ENCODE results near the gene RBFA.
A peak's percentile ranks its signal among the peaks of the same experiment; 100 is the strongest.
"Not testable (repeated sequence)": the region's sequence is repeated elsewhere in the genome, so short reads cannot be mapped to it uniquely, and the experiment has no call there.

RBFA gene, protein sequence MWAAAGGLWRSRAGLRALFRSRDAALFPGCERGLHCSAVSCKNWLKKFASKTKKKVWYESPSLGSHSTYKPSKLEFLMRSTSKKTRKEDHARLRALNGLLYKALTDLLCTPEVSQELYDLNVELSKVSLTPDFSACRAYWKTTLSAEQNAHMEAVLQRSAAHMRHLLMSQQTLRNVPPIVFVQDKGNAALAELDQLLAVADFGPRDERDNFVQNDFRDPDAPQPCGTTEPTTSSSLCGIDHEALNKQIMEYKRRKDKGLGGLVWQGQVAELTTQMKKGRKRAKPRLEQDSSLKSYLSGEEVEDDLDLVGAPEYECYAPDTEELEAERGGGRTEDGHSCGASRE

DNA sequence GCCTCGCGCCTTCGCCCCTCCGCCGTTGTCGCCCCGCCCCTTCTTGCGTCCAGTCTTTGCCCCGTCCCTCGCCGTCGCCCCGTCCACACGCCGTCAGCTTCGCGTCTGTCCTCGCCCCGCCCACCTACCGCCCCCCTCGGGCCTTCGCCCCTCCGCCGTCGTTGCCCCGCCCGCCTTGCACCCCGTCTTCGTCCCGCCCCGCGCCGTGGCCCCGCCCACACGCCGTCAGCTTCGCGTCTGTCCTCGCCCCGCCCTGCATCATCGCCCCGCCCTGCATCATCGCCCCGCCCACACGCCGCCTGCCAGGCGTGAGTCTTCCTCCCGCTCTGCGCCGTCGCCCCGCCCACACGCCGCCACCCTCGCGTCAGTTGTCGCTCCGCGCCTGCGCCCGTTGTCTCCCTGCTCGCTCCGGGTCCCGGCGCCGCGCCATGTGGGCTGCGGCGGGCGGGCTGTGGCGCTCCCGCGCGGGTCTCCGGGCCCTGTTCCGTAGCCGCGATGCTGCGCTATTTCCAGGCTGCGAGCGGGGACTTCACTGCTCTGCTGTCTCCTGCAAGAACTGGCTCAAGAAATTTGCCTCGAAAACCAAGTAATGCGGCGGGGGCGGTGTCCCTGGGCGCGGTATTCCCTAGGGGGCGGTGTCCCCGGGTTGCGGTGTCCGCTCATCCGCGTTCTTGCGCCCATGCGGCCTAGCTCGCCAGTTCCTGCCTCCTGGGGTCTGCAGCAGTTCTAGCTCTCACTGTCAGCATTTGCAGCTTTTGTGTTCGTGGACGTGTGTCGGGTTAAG, at the start of gene RBFA:
RBFA (plus strand) TSS at position 367 of the 784 bp plus-strand sequence; CDS start at position 429, 62 bp downstream.
- peak; percentile 100 for DNase-seq (ENCODE audit: low read depth)

DNA sequence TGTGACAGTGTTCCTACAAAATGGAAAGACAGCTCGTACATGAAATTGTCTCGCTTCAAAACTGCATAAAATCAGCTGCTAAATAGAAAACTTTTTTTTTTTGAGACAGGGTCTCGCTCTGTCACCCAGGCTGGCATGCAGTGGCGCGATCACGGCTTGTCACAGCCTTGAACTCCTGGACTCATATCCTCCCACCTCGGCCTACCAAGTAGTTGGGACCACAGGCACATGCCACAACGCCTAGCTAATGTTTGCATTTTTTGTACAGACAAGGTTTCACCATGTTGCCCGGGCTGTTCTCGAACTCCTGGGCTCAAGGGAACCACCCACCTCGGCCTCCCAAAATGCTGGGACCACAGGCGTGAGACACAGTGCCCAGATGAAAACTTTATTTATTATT, 49.1 kb upstream of the RBFA start:
- no peak for DNase-seq (ENCODE audit: low read depth)

DNA sequence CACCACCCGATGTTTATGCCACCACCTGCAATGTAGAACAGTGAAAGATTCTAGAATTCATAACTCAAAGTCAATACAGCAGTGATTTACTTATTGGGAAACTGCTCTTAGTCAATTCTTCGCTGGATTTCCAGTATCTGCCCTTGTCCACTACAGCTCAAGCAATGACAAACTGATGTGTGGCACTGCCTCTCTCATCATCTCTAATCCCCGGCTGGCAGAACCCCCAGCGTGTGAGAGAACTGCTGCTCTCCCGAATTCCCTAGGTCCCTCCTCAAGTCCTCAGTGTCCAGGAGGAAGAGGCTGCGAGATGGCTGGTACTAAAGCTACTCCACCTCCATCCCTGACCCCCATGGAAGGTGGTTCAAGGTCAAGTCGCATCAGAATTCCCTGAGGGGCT, 47.5 kb upstream of the RBFA start:
- DNase-seq (ENCODE audit: low read depth) = no peak

DNA sequence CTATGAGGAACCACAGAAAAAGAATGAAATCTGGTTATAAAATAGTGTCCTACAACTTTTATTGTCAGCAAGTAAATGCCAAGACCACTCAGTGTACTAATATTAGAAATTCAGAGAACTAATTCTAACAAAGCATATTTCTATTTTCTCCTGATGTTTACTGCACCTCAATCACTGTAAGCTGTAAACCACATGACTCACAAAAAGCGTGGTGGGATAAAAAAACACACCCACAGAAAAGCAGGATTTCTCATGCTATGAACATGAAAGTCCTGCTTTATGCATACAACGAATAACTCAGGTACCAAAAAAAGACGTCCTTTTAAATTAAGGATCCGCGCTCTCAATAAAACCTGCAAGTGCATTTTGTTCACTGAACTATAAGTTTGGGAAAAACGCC, 46.7 kb upstream of the RBFA start:
- no peak for DNase-seq (ENCODE audit: low read depth)

DNA sequence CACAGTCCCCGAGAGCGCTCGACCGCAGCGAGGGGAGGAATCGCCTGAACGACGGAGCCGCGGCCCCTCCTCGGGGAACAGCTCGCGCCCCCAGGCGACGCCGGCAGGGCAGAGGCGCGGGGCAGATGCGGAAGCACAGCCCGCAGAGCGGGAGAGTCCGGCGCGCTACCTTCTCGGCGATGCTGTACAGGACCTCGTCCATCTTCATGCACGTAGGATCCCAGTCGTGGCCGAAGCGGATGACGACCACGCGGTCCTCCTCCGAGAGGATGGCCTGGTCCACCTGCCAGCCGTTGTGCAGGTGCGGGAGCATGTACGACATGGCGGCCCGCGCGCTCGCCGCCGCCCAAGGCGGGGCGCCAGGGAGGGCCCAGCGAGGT, 46.2 kb upstream of the RBFA start:
- peak; percentile 36 for DNase-seq (ENCODE audit: low read depth)

DNA sequence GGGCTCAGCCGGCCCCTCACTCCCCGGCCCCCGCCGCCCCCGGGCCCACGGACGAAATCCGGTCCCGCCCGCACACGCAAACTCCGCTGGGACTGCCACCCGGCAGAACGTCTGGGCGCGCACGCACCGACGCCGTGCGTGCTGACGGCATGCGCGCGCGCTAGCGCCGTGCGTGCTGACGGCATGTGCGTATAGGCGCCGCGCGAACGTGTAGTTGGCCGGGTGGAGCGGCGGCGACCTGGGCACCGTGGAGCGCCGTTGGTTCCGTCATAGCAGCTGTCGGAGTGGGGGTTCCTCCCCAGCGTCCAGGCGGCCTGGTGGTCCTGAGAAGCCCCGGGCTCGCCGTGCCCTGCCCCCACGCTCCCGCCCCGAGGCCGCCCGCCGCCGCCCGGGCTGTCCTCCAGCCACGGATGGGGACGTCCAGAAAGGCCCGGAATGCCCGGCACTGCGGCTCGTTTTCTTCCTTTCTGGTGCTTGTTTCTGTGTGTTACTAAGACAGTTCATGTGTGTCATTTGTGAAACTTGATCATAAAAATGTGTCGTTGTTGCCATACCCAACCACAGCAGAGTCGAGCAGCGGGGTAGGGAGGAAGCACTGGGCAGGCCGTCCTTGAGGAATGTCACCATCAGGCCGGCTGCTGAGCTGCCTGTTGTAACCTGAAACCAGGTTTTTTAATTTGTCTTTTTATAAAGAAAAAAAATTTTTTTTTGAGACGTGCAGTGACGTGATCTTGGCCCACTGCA, 45.6 kb upstream of the RBFA start, which contains the start of gene TXNL4A:
TXNL4A (minus strand) TSS at position 113 of the 744 bp plus-strand sequence. CDS start 171 bp downstream, outside the sequence.
- DNase-seq (ENCODE audit: low read depth) = peak; percentile 72

DNA sequence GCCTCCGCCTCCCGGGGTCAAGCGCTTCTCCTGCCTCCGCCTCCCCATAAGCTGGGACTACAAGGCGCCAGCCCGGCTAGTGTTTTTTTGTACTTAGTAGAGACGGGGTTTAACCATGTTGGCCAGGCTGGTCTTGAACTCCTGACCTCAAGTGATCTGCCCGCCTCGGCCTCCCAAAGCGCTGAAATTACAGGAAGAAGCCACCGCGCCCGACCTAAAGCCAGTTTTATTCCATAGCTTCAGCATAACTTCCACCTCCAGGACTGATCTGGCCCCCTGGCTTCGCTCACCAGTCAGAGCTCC, 45.1 kb upstream of the RBFA start:
- no peak for DNase-seq (ENCODE audit: low read depth)

DNA sequence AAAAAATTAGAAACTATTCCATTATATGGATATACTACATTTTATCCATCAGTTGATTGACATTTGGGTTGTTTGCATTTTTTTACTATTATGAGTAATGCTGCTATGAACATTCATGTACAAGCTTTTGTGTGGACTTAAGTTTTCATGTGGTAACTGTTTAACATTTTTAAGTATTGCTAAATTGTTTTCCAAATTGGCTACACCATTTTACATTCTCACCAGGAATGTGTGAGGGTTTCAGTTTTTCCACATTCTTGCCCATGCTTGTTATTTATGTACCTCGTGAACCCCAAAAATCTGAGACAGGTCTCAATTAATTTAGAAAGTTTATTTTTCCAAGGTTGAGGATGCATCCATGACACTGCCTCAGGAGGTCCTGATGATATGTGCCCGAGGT, 42.7 kb upstream of the RBFA start:
- no peak for DNase-seq (ENCODE audit: low read depth)

DNA sequence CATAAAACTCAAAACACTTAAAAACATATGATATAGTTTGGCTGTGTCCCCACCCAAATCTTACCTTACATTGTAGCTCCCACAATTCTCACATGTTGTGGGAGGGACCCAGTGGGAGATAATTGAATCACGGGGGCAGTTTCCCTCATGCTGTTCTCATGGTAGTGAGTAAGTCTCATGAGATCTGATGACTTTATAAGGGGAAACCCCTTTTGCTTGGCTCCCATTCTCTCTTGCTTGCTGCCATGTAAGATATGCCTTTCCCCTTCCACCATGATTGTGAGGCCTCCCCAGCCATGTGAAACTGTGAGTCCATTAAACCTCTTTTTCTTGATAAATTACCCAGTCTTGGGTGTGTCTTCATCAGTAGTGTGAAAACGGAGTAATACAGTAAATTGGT, 34.5 kb upstream of the RBFA start:
- not testable (repeated sequence) for DNase-seq (ENCODE audit: low read depth)

DNA sequence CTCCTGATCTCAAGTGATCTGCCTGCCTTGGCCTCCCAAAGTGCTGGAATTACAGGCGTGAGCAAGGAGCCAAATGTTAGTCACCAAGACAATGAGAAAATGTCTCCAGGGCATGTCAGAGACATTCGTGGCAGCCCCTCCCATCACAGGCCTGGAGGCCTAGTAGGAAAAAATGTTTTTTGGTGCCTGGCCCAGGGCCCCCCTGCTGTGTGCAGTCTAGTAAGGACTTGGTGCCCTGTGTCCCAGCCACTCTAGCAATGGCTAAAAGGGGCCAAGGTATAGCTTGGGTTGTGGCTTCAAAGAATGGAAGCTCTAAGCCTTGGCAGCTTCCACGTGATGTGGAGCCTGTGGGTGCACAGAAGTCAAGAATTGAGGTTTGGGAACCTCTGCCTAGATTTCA, 33.4 kb upstream of the RBFA start:
- no peak for DNase-seq (ENCODE audit: low read depth)

DNA sequence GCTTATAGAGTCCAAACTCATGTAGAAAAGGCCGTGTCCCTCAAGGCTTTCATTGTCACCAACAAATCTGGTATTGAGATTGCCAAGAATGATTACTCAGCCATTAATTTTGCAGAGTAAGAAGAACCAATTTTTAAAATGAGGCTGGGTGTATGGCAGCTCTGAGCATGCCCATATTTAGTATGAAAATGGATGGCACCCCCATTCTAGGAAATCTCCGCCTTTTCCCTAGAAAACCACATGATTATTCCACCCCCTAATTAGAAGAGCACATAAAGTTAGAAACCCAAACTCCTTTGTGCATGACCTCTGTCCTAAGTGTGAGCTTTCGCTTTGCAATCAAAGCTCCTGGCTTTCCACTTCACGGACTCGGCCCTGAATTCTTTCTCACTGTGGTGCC, 31.8 kb upstream of the RBFA start:
- no peak for DNase-seq (ENCODE audit: low read depth)

DNA sequence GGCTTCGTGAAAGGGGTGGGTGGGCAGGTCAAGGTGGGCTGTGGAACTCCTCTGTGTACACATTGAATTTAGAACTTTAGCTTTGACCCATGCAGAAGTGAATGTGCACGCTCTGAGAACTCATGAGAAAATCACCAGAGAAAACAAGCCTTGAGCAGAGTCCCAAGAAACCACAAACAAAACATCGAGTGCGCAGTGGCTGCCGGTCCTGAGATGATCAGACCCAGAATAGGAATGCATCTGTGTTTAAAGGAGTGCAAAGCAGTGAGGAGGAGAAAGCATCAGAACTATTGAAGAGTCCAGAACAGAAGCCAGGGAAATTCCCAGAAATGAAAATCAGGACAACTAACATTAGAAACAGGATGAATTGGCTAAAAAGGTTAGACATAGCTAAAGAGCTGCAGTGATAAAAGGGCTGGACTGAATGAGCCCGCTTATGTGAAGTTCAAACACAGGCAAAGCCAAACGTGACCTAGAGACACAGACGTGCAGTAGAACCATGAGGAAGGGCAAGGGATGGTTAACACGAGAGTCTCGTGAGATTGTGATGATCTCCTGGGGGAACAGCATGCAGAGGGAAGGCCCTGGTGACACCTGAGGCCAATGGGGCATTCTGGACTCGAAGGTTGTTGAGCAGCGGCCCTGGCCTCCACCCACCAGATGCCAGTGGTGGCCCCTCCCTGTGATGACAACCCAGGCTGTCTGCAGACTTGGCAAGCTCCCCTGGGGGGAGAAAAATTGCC, 29.5 kb upstream of the RBFA start:
- no peak for DNase-seq (ENCODE audit: low read depth)

DNA sequence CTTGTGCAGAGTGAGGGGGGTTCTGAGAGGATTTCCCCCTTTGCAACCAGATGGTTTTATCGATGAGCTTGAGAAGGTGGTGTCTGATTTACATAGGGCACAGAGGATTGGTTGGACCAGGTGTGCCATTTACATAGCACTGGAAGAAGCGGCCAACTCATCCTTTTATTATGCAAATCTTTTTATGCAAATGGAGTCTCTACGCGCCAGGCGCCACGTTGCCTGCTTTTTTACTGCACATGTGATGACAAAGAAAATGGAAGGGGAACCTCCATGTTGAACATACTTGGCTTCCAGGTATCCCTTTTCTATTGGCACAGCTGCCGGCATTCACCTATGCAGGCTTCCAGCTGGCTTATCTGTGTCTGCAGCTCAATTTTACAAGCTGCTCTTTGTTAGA, 27.5 kb upstream of the RBFA start:
- DNase-seq (ENCODE audit: low read depth) = no peak

DNA sequence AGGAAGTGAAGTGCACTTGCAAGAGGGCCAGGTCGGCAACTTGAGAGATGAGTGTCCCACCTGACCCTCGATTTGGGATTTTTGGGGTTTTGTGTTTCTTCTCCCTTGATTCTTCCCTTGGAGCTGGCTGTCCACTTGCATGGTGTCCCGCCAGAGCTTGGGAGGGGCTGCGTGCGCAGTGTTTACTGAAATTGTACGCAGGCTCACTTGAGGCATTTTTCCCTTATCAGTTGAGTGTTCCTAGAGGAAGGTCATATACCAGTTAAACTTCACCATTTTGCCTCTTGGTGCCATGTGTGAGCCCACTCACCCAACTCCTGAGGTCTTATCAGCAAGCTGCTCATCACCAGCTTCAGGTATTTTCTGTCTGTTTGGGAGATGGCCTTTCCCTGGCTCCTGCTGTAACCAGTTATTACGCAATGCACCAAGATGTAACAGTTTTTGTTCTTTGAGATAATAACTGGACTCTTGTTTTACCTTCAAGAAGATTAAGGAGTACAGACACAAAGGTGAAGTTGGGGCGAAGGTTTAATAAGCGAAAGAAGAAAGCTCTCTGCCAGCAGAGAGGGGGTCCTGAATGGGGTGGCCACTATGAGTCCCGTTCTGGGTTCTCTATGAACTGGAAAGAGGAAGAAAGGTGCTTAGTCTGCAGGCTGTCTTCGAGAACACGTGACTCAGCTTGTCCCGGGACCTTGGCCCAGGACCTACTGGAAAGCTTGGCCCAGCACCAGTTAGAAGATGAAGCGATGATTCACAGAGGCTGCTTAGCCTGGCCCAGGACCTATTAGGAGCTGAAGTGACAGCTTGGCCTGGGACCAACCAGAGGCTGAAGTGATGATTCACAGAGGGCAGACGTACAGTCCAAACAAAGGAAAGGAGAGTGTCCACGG, 24.3 kb upstream of the RBFA start:
- no peak for DNase-seq (ENCODE audit: low read depth)

DNA sequence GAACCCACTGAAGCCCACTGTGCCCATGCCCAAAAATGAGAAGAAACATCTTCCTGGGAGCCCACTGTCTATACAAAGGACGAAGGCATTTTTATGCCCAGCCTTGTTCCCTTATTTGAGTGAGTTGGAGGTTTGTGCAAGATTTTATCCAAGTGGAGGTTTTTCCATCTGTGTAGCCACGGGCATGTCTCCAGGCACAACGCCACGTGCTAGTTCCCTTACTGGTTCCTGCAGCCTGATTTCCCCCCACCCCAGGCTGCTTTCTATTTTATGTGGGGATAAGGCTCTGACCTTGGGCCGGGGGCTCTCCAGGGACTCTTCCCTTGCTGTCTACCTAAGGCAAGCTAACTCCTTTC, 23.7 kb upstream of the RBFA start:
- no peak for DNase-seq (ENCODE audit: low read depth)

DNA sequence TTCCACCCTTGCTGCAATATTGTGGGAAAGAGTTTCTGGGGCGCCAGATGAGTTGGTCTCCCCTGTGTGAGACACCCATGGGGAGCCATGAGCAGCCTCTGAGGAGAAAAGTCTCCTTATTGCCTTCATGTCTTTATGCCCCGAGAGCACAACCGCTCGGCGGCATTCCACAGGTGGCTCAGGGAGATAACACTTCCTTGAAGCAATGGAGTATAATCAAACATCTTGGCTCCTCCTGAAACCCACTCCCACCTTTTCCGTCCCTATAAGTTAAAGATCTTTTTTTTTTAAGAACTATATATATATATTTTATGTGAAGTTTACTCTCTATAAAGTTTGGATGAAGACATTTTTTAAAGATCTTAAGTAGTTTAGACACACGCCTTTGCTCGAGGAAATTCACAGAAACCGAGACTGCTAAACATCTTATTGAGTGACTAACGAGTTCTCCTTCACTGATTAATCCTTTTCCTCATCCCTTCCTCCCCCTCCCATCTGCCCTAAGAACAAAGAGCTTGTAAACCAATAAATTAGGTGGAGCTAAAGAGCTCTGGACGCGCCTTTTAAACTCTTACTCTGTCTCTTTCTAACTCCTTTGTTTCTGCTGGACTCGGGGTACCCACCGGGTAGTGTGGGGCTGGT, 22.6 kb upstream of the RBFA start:
- DNase-seq (ENCODE audit: low read depth) = not testable (repeated sequence)

DNA sequence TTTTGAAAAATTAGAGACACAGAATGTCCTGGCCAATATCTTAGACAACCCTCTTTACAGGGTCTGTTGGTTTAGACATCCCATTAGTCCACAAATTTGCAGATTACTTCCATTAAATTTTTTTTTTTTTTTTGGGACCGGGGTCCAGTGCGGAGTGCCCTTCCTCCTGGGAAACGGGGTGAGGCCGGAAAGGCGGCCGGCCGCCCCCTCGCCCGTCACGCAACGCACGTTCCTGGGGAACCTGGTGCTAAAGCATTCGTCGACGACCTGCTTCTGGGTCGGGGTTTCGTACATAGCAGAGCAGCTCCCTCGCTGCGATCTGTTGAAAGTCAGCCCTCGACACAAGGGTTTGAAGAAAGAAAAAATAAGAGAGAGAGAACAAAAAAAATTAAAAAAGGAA, 21.5 kb upstream of the RBFA start:
- no peak for DNase-seq (ENCODE audit: low read depth)

DNA sequence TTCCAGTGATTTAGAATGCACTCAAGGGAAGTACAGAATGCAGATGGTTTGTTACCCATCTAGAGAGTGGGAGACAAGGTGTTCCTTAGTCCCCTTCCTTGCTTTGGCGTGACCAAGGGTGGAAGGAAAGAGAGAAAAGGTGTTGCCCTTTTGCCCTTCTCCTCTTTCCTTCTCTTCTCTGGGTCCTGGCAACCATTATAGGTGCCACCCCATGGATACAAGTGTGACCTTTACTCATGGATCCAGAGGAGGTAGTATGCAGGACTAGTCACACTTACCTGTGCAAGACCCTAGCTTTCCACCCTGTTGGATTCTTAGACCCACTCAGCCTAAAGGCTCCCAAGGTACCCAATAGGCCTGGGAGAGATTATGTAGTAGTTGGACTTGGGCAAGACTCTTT, 11.6 kb upstream of the RBFA start:
- no peak for DNase-seq (ENCODE audit: low read depth)

DNA sequence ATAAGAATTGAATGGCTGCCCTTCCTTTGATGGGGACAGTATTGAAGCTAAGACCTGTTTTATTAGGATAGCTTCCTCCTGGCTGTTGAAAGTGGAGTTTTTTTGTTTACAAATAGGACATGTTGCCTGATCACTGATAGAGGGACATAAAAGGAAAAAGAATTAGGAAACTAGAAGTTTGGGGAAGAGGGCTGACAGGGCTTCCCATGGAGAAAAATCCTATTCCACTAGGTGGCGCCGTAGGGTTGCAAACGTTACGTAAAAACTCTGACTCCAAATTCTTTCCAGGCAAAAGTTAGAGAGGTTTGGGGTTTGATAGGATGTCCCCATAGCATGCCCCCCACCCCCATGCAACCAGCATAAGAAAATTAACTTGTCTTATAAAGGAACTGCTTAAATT, 11.1 kb upstream of the RBFA start:
- no peak for DNase-seq (ENCODE audit: low read depth)

DNA sequence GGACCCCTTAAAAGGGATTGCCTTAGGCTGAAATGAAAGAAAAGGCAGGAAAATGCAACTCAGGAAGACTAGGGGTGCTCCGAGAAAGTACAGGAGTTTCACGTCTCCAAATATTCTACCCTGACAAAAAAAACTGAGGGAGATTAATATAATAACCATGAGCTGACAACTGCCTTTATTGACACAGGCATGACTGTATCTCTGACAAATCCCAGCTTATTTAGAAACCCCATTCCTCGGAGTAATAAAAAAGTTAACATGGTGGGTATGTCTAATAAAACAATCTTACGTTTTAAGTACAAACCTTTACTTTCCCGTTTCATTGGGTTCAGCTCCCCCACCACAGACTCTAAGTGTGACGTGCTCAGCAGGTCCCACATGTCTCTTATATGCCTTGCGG, 7.9 kb upstream of the RBFA start:
- DNase-seq (ENCODE audit: low read depth) = no peak

DNA sequence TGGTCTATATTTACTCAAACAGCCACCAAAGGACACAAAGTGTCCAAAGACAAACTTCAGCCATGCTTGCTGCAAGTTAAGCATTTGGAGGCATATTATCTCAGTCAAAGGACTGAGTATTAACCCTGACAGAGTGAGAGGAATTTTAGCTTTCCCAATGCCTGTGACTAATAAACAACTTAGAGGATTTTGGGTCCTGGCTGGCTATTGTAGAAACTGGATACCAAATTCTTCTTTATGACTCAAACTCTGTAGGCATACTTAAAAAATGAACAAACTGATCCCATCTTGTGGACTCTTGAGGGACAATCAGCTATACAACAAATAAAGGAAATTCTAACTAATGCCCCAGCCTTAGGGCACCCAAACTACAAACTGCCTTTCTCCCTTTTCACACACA, 6.5 kb upstream of the RBFA start:
- not testable (repeated sequence) for DNase-seq (ENCODE audit: low read depth)

Measured in activated gamma-delta T cell treated with anti-CD3 and anti-CD28 coated beads, Interleukin-2, amount 50 U/mL, for 16 hours (primary cell).